HG02610 (cell line): ENCODE results near the gene FANCC.
A peak's percentile ranks its signal among the peaks of the same experiment; 100 is the strongest.

Experiments used
- ATAC-seq: cut with Tn5 transposase; IDR thresholded peaks from one replicate; pipeline ENCODE4 v1.9.1; 2021; ENCODE audit warnings: mild to moderate bottlenecking, moderate library complexity; ENCODE audit not compliant: unreplicated experiment

Gene FANCC, protein sequence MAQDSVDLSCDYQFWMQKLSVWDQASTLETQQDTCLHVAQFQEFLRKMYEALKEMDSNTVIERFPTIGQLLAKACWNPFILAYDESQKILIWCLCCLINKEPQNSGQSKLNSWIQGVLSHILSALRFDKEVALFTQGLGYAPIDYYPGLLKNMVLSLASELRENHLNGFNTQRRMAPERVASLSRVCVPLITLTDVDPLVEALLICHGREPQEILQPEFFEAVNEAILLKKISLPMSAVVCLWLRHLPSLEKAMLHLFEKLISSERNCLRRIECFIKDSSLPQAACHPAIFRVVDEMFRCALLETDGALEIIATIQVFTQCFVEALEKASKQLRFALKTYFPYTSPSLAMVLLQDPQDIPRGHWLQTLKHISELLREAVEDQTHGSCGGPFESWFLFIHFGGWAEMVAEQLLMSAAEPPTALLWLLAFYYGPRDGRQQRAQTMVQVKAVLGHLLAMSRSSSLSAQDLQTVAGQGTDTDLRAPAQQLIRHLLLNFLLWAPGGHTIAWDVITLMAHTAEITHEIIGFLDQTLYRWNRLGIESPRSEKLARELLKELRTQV

DNA sequence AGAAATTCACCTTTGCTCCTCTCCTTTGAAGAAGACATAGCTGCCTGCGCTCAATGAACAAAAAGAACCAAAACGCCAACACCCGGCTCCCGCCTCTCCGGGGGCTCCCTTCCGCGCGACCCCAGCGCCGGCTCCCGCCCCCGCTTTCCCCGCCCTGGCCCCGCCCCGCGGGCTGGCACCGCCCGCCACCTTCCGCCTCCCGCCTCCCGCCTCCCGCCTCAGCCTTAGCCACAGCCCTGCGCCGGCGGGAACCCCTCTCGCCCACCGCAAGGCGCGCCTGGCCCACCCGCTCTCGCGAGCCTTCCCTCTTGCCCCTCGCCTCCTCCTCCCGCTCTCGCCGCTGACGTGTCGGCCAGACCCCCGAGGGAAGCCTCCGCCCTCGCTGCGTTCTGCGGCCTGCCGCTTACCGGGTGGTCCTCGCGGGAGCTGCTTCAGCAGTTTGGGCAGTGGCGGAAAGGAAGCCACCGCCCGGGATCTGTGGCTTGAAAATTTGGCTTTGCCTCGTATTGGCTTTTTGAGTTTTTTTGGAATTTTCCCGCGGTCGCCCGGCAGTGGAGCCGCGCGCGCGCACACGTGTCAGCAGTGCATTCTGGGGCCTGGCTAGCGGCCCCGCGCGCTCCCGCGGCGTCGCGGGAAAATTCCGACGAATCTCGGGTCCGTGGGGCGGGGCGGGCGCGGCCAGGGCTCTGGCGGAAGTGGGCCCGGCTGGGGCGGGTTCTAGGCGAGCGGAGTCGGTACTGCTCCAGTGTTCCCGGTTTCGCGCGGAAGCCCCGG is at the start of gene FANCC:
TSS of gene FANCC (minus strand) at position 591 of the 774 bp plus-strand sequence. CDS start 68,418 bp downstream, outside the sequence.
- ATAC-seq, result peak; percentile 71

DNA sequence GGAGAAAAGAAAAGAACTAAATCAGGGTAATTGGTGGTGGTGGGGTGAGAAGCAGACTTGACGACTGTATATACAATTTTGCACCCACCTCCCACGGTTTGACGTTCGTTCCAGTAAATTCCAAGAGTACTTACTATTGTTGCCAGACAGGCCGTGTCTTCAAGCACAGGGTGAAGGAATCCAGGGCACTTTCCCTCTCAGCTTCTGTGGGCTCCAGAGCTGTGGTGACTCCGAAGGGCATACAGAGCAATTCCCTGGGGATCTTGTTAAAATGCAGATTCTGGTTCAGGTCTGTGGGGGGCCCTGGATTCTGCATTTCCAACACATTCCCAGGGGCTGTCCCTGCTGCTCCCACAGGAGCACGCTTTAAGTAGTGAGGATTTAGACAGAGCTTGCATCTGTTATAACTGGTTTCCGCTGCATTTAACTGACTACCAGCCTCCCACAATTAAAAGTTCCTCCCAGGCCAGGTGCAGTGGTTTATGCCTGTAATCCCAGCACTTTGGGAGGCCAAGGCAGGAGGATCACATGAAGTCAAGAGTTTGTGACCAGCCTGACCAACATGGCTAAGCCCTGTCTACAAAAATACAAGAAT is 49.3 kb upstream of the FANCC start:
- no peak for ATAC-seq

DNA sequence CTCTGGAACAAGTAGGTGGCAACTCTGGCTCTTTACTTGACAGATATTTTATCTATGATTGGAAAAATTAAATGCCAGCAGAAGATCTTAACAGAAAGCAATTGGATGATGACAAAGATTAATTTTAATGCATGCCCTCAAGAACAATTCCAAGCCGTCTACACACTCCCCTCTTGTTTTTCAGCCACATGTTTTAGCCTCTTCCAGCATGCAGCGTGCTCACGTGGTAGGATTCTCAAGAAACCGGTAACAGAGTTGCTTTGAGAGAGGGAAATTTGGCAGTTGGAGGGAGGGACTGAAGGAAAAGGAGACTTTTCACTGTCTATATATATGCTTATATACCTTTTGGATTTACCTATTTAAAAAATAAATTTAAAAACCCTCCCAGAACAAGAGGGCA is 48.3 kb upstream of the FANCC start:
- no peak for ATAC-seq

DNA sequence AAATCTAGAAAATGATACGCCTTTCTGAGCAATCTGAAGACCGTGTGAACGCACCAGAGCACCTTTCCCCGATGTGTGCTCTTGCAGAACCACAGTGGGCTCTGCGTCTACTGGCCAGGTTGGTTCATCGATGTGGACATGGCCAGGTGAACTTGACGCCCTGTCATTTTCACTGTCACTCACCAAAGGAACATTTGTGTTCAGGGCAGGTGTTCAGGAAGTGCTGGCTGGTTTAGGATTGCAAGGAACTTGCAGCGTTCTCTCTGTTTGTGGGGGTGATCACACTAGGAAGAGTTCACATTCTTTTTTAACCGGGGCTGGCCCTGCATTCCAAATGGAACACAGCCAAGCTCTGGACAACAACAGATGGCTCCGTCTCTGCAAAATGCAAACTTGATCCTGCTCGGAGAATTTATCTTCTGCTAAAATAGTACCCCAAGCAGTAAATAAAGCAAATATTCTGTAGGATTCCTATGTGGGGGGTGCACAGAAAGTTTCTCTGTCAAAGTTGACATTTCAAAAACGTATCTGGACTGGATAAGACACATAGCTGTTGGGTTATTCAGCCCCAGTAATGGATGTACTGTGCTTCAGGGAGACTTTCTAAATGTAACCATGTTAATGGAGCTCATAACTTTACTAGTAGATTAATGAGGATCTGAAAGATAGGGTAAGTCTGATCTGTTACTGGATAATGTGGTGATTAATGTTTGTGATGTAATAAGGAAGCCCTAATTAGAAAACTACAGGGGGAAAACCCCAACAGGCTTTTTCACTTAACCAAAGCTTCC is 45.7 kb upstream of the FANCC start:
- ATAC-seq, result no peak

DNA sequence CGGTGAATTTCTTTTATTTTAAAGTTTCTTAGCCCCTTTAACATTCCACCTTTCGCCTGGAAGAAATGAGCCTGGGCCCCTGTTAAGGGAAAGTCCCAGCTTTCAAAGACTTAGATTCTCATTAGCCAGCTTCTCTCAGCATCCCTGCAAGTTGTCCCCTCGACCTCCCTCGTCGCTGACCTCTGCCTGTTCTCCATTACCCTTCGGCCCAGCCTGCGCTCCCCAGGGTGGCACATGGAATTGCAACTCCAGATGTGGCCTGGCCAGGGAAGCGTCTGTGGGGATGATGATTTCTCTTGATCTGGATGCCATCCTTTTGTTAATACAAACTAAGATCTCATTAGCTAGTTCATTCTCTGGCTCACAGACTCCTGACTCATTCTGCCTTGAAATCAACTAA is 43.4 kb upstream of the FANCC start:
- ATAC-seq, result no peak

DNA sequence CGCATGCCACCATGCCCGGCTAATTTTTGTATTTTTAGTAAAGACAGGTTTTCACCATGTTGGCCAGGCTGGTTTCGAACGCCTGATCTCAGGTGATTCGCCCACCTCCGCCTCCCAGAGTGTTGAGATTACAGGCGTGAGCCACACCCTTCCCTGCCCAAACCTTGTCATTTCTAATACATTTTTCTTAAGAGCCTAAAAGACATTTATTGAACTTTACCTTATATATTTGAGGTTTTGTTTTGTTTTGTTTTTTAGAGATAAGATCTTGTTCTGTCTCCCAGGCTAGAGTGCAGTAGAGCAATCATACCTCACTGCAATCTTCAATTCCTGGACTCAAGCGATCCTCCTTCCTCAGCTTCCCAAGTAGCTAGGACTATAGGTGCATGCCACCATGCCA is 39.8 kb upstream of the FANCC start:
- no peak for ATAC-seq

DNA sequence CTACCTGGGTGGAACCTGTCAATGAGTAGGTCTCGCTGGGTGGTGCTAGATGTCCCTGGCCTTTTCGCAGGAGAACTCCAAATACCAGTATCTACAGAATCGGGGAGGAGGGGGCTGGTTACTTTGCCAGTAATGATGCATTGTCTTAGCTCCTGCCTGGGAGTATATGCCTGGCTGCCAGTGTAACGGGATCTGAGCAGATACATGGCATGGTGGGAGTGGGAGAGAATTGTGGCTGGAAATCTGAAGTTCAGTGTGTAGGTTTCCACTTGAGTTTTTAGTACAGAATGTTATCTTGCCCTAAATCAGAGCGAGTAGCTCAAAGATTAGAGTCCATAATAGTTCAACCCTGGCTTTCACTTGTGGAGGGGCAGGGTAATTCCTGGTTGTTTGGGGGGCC is 38.0 kb upstream of the FANCC start:
- ATAC-seq, result no peak

DNA sequence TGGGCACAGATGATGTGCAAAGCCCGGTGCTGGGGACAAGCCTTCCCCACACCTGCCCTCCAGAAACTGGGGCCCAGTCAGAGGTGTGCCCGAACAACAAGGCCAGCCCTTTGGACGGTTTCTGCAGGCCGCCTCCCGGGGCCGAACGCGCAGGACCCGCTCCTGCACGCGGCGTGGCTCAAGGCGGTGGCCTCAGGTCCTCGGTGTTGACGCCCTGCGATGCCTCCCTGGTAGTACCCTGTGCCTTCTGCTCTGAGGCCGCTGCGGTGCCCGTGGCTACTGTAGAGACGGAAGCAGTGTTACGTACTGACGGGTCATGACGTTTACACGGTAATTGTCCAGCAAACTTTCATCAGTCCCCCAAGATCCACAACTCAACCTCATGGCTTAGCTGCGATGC is 33.5 kb upstream of the FANCC start:
- ATAC-seq, result no peak

DNA sequence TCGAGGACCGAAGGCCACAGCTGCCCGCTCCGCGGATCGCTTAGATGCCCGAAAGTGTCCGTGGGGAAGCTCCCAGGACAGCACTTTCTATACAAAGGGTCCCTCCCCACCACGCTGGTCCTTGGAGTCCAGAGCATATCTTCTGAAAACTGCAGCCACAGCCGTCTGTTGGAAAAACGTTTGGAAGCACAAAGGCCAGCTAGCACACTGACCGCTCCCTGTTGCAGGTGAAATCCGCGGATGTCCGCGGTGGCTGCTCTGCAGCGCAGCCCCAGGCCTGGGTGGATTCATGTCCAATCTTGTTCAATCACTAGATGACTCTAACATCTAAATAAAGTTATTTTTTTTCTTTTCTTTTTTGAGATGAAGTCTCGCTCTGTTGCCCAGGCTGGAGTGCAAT is 32.8 kb upstream of the FANCC start:
- ATAC-seq, result no peak

DNA sequence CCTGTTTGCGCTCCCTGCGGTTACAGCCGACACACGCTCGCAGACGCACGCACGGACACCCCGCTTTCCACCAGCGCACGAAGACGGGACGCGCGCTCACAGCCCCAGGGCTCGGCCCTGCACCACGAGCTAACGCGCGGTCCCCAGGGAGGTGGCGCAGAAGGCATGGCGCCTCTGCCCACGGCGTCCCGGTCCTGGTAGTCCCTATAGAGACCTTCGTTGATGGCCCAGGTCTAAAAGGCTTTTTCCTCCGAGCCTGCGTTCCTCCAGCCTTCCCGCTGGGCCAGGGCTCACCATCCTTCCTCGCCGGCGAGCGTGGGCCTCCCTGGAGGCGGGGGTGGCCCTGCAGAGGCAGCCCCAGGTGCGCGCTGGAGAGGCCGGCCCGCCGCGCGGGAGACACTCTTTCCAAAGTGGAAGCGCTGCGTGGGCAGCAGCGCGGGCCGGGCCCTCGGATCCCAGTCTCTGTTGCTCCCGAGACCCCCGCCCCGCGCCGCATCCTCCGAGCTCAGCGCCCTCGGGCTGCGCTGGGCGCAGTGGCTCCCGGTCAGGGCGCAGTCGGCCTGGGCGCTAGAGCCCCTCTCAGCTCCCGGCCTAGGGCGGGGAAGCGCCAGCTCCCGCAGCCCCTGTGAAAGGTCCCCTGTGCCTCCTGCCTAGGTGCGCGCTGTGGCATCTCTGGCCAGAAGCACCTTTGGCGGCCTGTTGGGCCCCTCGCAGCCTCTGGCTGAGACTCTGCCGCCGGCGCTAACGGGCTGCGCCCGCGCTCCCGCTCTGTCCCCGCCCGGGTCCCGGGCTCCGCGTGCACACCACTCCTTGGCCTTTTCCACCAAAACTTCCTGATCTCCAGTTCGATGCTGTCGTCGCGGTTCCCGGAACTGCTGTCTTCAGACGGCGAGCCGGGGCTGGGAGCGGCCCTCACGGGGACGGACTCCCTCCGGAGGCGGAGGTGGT is 31.9 kb upstream of the FANCC start:
- ATAC-seq, result no peak

DNA sequence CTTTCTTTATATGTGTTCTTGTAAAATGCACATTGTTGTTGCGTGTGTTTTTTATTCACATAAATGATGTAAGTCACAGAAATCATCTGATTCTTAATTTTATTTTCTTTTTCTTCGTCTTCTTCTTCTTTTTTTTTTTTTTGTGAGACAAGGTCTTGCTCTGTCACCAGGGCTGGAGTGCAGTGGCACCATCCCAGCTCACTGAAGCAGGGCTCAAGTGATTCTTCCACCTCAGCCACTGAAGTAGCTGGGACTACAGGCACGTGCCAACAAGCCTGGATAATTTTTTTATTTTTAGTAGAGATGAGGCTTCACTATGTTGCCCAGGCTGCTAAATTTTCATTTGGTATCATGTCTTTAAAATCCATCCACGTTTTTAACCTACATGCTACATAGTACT is 28.5 kb upstream of the FANCC start:
- ATAC-seq, result no peak

DNA sequence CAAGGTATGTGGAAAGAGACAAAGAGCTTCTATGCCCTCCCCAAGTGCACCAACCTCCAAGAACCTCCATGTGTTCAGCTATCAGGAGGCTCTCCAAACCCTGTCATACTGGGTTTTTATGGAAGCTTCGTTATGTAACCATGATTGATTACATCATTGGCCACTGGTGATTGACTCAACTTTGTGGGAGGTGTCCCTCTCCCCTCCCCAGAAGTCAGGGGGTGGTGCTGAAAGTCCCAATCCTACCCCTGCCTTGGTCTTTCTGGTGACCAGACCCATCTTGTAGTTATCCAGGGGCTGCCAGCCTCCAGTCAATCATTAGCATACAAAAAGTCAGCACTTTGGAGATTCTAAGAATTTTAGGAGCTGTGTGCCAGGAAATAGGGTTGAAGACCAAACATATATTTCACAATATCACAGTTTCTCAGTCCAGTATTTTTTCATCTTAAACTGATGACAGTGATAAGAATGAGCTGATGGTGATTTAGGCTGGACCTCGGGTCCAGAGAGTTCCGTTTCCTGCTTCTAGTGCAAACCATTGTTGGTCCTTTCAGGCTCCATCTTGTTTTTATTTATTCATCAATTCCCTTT is 27.3 kb upstream of the FANCC start:
- no peak for ATAC-seq

DNA sequence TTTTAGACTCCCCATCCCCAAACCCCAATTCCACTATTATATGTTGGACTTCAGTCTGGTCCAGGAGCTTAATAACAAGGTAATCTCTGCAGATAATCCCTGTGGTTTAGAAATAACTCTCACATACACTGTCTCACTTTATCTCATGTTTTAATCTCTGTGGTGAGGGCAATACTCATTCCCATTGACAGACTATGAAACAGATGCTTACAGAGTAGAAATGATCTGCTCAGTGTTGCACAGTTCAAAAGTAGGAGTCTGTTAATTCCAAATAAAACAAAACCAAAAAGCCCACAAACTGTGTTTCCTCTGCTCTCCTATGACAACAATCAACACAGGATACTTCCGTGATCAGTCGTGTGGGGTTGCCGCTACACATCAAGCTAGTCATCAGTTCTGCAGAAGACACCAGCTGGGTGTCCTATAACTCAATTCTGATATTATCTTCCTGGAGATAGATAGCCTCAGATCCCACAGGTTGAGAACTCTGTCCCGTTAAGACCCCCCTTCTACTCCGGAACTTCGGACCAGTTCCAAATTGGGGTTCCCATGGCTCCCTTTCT is 26.3 kb upstream of the FANCC start:
- ATAC-seq, result no peak

DNA sequence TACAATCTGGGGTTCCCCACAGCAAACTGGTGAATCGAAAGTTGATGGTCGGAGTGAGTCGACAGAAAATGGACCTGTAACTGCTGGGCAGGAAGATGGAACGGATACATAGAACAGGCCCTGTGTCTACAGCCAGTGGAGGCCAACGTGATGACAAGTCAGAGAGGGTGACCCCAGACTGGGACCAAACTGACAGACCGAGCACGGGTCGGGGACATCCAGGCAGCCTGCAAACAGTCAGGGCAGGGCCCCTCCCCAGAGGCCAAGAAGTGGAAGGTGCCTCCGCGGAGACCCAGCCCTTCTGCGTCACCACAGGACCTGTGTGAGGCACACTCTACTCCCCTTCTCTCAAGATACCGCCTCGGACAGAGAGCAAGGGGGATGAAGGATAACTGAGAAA is 25.1 kb upstream of the FANCC start:
- ATAC-seq, result no peak

DNA sequence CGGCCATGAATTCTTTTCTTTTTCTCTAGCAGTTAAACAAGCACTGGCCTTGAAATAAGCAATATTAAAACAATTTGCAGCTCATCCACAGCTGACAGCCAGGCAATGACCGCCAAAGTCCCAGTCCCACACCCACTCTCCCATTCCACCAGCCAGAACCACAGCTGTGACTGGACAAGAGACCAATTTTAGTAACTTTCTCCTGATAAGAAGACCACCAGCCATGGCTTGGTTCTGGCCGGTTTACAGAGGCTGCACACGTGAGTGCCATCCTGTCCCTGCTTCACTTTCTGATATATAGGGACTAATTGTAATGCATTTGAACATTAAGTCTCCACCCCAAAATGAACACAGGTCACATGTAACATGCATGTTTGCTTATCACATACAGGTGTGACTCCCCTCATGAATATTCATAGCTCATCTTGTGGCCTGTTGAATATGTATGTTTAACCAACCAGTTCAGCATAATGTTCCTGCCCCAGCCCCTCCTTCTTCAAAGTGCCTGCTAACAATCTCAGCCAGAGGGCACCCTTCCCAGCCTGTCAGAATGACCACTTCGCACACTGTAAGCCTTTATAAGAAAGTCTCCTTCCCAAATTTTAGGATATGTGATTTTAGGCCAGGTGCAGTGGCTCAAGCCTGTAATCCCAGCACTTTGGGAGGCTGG is 23.9 kb upstream of the FANCC start:
- no peak for ATAC-seq

DNA sequence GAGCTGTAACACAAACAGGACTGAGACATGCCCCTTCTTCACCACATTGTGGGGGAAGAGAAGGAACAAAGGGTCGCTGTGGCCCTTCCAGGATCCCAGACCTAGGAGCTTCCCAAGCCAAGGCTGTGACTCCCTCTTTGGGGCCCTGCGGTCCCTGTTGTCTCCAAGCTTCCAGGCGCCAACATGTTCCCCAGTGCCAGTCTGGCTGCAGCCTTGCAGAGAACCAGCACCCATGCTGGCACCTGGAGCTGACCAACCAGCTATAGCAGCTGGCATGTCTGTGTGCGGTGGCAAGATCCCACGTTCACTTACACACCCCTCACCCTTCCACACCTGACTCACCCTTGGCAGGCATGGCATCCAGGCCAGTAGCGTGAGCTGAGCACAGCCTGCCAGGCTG is 20.7 kb upstream of the FANCC start:
- ATAC-seq, result no peak

DNA sequence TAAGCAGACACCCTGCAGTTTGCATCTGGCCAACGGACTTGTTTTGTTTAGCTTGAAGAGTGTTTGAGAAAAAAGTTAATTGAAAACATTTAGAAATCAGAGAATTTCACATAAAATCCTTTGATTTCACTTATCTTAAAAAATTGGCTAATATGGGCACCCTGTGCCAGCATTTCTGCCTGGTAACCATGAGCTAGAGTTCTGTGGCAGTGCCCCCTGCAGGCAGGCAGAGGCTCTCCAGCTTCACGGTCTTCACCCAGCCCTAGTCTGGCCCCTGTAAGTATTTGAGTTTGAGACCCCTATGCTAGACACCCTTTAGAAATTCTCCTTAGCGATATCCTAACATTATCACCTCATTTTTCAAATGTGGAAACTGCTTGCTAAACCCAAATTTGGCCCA is 18.8 kb upstream of the FANCC start:
- no peak for ATAC-seq

DNA sequence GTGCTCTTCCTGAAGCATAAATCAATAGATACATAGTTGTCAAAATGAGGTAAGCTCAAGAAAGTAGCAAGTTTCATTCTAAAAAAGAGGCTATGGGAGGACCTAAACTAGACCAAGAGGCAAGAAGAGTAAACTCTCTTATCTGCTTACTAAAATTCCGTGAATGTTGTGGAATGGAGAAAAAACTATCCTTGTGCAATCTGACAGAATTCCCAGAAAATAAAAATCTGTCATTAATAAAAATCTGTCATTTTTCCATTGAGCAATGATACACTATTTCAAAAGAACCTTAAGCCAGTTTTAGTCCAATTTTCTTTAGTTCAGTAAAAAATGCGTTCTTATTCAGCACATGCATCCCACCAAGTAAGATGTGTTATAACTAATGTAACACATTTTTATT is 15.9 kb upstream of the FANCC start:
- no peak for ATAC-seq
